ENCODE data around the gene FOXP4.

FOXP4 gene

GRCh38 chr6:41549673-41550072 is 3.5 kb downstream of the FOXP4 start:
- TF ChIP-seq CTCF (IDR thresholded peaks at IDR 0.05; ENCODE audit: low read length) (no peak), EZH2 (IDR thresholded peaks at IDR 0.05; ENCODE audit: borderline replicate concordance, low read length) (no peak)
- Histone ChIP-seq H4K20me1 (ENCODE audit: insufficient read depth, low read length) (no peaks in the 10 kb centered on the region), H3K9me2 (ENCODE audit: low read depth, low read length) (no peaks in the 10 kb centered on the region), H2AFZ (ENCODE audit: low read length) (no peak overlapping the region), H3K9ac (ENCODE audit: low read length) (no peak overlapping the region), H3K36me3 (ENCODE audit: insufficient read depth, low read length) (no peaks in the 10 kb centered on the region; the same call in 1 of the 2 replicates), H3K4me2 (ENCODE audit: low read length) (no peak overlapping the region), H3K27me3 (ENCODE audit: insufficient read depth, low read length) (no peaks in the 10 kb centered on the region; the same call in 1 of the 2 replicates), H3F3A (ENCODE audit: insufficient read depth, low read length) (no peaks in the 10 kb centered on the region), H3K9me3 (ENCODE audit: low read length) (no peaks in the 10 kb centered on the region), H3K4me1 (ENCODE audit: insufficient read depth, low read length, severe bottlenecking) (peaks cover 26% of the 10 kb centered on the region), H3K4me3 (ENCODE audit: low read depth, low read length, poor library complexity, severe bottlenecking) (no peak overlapping the region), H3K27ac (ENCODE audit: low read depth, low read length, poor library complexity, severe bottlenecking) (no peak overlapping the region), H3K79me2 (ENCODE audit: insufficient read depth, low read length) (no peaks in the 10 kb centered on the region)

- Histone ChIP-seq H3K9ac (ENCODE audit: low read length) (no peak overlapping the region), H4K20me1 (ENCODE audit: insufficient read depth, low read length) (no peaks in the 10 kb centered on the region), H2AFZ (ENCODE audit: low read length) (no peak overlapping the region), H3K4me1 (ENCODE audit: insufficient read depth, low read length, severe bottlenecking) (peaks cover 15% of the 10 kb centered on the region), H3K4me3 (ENCODE audit: low read depth, low read length, poor library complexity, severe bottlenecking) (no peak overlapping the region), H3K79me2 (ENCODE audit: insufficient read depth, low read length) (no peaks in the 10 kb centered on the region), H3K4me2 (ENCODE audit: low read length) (no peak overlapping the region), H3K27me3 (ENCODE audit: insufficient read depth, low read length) (no peaks in the 10 kb centered on the region; the same call in 1 of the 2 replicates), H3F3A (ENCODE audit: insufficient read depth, low read length) (no peaks in the 10 kb centered on the region), H3K9me2 (ENCODE audit: low read depth, low read length) (no peaks in the 10 kb centered on the region), H3K9me3 (ENCODE audit: low read length) (no peaks in the 10 kb centered on the region), H3K27ac (ENCODE audit: low read depth, low read length, poor library complexity, severe bottlenecking) (no peak overlapping the region), H3K36me3 (ENCODE audit: insufficient read depth, low read length) (no peaks in the 10 kb centered on the region; the same call in 1 of the 2 replicates)
- no peak for TF ChIP-seq CTCF (IDR thresholded peaks at IDR 0.05; ENCODE audit: low read length)
- no peak for TF ChIP-seq EZH2 (IDR thresholded peaks at IDR 0.05; ENCODE audit: borderline replicate concordance, low read length)
Measured at GRCh38 chr6:41551086-41551700, 5.0 kb downstream of the FOXP4 start.

GRCh38 chr6:41551857-41552256 is 5.7 kb downstream of the FOXP4 start:
- Histone ChIP-seq H4K20me1 (ENCODE audit: insufficient read depth, low read length) (no peaks in the 10 kb centered on the region), H3K79me2 (ENCODE audit: insufficient read depth, low read length) (no peaks in the 10 kb centered on the region), H3K4me2 (ENCODE audit: low read length) (no peak overlapping the region)

More at GRCh38 chr6:41551857-41552256, 5.7 kb downstream of the FOXP4 start:
- Histone ChIP-seq H3K9ac (ENCODE audit: low read length) (no peak overlapping the region), H3K27me3 (ENCODE audit: insufficient read depth, low read length) (no peaks in the 10 kb centered on the region; the same call in 1 of the 2 replicates), H3K36me3 (ENCODE audit: insufficient read depth, low read length) (no peaks in the 10 kb centered on the region; the same call in 1 of the 2 replicates), H3K4me3 (ENCODE audit: low read depth, low read length, poor library complexity, severe bottlenecking) (no peak overlapping the region), H3K9me2 (ENCODE audit: low read depth, low read length) (no peaks in the 10 kb centered on the region), H3K27ac (ENCODE audit: low read depth, low read length, poor library complexity, severe bottlenecking) (no peak overlapping the region), H3F3A (ENCODE audit: insufficient read depth, low read length) (no peaks in the 10 kb centered on the region), H3K4me1 (ENCODE audit: insufficient read depth, low read length, severe bottlenecking) (peaks cover 15% of the 10 kb centered on the region), H3K9me3 (ENCODE audit: low read length) (no peaks in the 10 kb centered on the region), H2AFZ (ENCODE audit: low read length) (no peak overlapping the region)
- TF ChIP-seq CTCF (IDR thresholded peaks at IDR 0.05; ENCODE audit: low read length) (no peak), EZH2 (IDR thresholded peaks at IDR 0.05; ENCODE audit: borderline replicate concordance, low read length) (no peak)

All from OCI-LY1 (cell line).